Endothelial cell of hepatic sinusoid (primary cell): Measurements from ENCODE around the gene ARSI.

ENCODE experiments used
- in situ Hi-C: cut with HindIII; loops from 2 replicates; pipeline ENCODE4 v1.10.0; 2017; ENCODE audit warnings: low sequenced_read_pairs

Gene ARSI

DNA sequence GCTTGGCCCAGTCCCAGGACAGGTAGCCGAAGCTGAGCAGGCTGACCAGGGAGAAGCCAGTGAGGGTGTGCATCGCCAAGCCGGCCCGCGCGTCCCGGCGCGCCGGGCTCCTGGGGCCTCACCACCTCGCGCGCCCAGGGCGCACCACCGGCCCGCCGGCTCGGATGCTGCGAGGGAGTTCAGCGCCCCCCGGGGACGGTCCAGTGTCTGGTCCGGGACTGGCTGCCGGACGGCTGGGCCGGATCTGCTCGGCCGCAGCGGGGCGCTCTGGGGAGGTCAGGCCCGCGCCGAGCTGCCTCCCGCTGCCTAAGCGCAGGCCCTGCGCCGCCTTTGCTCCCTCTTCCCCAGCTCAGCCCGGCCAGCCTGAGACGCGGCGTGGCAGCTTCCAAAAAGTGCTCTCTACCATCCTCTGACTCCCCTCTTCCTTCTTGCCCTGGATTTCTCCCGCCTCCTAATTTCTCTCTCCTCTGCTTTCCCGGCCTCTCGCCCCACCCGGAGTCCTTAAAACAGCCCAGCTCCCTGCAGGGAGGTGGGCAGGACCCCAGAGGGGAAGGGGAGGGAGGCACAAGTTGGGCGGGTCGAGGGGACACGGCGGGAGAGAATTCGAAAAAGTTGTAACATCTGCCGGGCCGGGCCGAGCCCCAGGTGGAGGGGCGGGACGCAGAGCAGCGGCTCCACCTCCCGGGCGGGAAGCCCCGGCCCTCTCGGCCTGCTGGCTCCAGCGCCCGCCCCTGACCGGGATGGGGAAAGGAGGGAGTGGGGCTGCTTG, at the start of gene ARSI:
Gene ARSI (minus strand): TSS at position 605 of the 769 bp plus-strand sequence. CDS start 532 bp downstream, at position 73.
- in situ Hi-C loops = no loop called here

DNA sequence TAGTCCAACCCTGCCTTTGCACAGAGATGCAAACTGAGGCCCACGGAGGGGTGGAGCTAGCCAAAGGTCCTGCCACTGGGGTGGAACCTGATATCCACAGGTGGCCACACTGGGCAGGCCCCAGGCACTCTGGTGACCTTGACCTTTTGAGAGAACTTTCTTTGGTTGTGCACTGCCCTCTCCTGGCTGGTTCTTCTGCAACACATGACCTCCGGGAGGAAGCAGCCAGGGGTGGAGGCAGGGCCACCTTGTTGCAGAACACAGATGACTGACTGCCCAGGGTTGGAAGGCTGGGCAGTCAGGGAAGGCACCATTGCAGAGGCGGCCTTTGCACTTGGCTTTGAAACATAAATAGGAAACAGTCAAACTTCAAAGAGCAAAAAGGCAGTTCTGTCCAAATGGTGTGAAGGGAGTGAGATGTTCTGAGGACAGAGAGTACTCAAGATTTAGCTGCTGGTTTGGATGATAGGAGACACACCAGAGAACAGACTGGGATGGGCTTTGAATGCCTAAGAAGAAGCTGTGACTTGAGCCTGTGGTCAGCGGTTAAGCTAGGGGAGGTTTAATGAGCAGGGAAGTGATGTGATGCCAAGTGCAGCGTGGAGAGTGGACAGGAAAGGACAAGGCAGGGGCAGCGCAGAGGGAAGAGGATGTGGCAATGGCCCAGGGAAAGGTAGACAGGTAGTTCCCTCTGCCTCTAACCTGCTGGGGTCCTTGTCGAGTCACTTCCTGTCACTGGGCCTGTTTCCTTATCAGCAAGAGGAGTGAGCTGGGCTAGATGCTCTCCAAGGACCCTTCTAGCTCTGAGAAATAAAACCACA, 48.0 kb upstream of the ARSI start:
- in situ Hi-C loops = no loop called here

DNA sequence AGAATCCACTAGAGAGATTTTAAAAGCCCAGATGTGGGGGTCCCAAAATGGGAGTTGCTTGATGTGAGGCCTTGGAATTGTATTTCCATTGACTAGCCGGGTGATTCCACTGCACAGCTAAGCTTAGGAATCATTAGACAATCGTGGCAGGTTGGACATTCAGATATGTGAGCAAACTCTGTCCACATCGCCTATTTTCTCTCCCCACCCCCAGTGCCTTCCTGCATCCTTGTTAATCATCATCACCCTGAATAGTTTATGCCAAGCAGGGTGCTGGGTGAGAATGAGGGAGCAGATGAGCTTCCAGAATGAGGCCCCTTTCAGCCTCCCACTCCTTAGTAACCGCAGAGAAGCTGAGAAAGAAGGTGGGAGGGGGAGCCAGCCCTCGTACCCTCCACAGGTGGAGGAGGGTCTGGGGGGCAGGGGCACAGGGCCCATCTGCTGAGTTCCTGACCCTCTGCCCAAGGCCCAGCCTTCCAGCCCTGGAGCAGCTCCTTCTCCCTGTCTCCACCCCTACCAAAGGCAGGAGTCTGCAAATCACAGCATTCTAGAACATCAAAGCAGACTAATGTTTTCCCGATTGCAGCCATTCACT, 47.1 kb upstream of the ARSI start:
- in situ Hi-C loops = no loop called here

DNA sequence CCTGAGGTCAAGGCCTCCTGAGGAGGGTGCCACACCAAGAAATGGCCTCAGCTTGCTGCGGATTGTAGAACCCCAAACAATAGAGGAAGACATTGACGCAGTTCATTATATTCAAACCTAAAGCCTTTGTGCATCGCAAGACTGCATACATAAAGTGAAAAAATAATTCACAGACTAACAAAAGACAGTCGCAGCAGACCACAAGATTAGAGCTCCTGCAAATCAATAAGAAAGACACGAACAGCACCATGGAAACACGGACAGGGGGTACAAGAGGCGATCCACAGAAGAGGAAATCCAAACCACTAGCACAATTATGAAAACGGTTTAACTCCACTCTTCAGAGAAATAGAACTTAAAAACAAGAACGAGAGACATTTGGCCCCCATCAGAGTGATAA, 44.7 kb upstream of the ARSI start:
- in situ Hi-C loops = no loop called here

DNA sequence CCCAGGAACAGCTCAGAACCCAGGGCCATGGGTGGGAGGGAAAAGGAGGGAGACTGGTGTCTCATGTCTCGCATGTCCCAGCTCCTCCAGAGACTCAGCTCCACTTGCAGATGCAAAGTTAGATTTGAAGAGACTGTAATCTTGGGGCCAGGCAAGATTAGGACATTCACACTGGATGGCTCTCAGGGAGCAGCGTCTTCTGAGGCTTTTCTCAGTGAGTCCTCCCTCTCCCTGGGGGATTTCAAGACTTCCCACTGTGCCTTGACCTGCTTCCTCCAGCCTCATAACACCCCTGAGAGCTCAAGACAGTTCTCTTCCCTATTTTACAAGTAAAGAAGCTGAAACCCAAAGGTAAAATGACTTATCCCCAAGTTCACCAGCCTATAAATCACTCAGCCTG, 44.3 kb upstream of the ARSI start:
- in situ Hi-C loops = no loop called here

DNA sequence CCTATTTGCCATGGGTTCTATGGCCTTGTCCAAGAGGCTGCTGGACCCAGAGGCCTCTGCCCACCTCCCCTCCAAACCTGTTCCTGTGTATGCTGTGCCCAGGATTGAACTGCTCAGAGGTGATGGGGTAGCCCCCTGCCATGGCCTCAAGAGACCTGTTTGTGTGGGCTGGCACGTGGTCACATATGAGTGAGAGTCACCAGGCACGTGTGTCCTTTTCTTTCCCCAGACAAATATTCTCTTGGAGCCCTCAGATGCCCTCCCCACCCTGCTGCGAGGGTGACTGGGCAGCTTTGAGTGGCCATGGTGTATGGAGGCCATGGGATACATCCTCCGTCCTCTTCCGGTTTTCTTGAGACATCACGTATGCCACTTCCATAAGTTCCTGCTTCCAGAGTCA, 43.9 kb upstream of the ARSI start:
- in situ Hi-C loops = no loop called here

DNA sequence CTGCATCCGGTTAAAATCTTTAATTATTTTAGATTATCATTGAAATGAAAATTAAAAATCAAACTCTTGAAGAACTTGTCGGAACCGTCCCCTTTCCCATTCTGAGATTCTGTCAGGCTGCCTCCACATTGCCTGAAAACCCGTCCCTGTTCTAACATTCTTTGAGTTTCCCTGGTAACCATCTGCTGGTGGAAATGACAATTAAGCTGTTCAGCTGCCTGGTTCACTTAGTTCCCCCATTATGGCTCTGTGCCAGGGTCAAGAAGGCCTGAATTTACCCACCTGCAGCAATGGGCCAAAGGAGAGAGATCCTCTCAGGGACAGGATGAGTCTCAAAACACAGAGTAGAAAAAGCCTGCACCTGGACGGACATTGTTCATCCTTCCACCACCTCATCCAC, 43.0 kb upstream of the ARSI start:
- in situ Hi-C loops = no loop called here

DNA sequence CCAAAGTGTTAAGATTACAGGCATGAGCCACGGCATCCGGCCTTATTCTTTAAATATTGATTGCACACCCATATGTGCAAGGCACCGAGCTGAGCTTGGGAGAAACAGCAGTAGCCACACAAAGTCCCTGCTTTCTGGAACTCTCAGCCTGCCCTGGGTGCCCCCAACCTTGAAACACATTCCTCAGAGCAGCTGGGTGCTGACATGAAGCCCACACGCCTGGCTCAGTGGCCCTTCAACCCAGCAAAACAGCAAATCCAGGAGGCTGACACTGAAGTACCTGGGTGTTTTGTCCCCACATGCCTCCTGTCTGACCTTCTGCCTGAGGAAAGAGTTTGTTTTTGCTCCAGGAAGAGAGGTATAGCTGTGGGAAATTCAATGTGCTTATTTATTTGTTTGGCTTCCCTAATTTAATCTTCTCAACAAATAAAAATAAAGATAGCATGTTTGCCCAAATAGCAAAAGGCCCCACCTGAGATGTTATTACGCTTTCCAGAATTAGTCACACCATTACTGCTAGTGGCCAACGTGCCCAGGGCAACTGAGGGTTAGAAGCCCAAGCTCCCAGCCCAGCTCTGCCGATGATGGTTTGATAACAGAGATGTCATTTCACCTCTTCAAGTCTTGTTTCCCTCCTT, 41.4 kb upstream of the ARSI start:
- in situ Hi-C loops = loop anchor here (5.0 kb wide), 1 partner anchor 72 kb away; no protein-coding TSS in a partner anchor

DNA sequence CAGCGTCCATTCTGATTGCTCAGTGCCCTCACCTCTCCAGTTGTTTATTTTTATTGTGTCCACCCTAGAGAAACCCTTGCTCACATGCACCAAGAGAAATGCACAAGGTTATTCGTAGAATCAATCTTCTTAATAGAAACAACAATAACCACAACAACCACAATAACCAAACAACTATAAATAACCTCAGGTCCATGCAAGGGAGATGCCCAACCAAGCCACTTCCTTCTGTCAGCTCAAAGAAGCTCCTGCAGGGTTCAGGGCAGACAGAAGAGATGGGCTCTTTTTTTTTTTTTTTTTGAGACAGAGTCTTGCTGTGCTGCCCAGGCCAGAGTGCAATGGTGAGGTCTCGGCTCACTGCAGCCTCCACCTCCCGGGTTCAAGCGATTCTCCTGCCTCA, 39.9 kb upstream of the ARSI start:
- in situ Hi-C loops = loop anchor here (5.0 kb wide), 1 partner anchor 70 kb away; no protein-coding TSS in a partner anchor

DNA sequence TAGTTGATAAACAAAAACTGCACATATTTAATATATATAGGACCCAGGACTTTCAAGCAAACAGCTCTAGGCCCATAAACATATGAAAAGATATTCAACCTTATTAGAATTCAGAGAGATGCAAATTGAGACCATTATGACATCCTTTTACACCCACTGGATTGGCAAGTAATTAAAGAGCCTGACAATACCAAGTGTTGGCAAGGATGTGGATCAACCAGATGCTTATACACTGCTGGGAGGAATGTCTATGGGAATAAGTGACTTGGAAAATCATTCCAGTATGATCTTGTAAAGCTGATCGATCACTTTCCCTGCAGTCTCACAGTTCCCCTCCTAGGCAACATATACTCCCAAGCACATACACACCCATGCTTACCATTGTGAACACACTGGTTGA, 39.3 kb upstream of the ARSI start:
- in situ Hi-C loops = loop anchor here (5.0 kb wide), 1 partner anchor 70 kb away; no protein-coding TSS in a partner anchor

DNA sequence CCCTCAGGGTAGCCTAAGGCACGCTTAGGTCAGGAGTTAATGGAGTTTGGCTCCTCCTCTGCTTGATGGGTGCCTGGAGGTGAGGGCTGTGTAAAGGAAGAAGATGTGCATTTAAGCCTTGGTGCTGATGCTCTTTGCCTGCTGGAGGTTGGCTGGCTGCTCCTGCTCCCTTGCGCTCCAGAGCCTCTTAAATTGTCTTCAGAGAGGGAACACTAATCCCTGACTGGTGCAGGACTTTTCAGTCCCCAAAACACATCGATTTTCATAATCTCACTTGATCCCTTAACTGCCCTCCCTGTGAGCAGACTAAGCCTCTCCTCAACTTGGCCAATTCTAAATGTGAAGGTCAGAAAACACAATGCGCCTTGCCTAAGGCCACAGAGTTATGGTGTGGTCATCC, 38.6 kb upstream of the ARSI start:
- in situ Hi-C loops = loop anchor here (5.0 kb wide), 1 partner anchor 69 kb away; no protein-coding TSS in a partner anchor

DNA sequence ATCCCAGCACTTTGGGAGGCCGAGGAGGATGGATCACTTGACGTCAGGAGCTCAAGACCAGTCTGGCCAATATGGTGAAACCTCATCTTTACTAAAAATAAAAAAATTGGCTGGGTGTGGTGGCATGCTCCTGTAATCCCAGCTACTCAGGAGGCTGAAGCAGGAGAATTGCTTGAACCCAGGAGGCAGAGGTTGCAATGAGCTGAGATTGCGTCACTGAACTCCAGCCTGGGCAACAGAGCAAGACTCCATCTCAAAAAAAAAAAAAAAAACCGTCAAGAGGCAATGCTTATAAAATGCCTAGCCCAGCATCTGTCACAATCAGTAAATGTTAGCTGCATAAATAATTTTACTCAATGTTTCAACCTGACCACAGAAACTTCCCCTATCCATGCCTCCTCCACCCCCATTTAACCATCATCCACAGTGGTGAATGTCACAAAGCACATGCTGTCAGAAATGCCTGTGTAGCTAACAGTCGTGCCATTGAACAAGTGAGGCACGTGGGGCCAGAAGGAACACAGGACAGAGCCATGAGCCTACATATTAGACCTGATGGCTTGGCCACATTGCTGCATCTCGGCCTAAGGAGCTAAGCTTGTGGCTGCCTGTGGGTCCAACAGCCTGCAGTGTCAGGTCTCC, 38.0 kb upstream of the ARSI start:
- in situ Hi-C loops = loop anchor here (5.0 kb wide), 1 partner anchor 68 kb away; no protein-coding TSS in a partner anchor

DNA sequence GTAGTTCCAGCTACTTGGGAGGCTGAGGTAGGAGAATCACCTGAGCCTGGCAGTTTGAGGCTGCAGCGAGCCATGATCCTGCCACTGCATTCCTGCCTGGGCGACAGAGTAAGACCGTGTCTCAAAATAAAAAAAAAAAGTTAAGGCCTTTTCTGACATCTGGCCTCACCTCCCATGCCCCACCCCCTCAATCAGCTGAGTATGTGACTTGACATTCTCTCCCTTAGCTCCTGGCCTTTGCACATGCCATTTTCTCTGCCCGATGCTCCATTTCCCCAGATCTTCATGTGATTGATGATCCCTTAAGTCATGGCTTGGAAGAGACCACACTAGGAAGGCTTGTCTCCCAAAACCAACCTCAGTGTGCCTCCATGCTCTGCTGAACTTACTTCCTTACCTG, 37.1 kb upstream of the ARSI start:
- in situ Hi-C loops = loop anchor here (5.0 kb wide), 1 partner anchor 68 kb away; no protein-coding TSS in a partner anchor

DNA sequence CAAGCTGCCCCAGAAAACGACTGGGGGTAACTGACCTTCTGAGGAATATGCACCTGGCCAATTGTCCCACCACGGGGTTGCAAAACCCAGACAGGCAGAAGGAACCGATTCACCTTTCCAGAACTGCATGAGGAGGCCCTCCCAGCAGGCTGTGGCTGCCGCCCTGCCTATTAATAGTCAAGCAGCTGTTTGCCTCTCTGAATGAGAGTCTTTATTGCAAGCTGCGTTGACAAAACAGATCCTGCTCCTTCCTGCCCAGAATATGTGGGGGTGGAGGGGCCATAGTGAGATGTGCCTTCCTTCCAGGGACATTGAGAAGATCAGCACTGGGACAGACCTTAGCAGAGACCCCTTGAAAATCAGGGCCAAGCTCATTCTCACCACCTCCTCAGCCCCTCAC, 36.5 kb upstream of the ARSI start:
- in situ Hi-C loops = no loop called here

DNA sequence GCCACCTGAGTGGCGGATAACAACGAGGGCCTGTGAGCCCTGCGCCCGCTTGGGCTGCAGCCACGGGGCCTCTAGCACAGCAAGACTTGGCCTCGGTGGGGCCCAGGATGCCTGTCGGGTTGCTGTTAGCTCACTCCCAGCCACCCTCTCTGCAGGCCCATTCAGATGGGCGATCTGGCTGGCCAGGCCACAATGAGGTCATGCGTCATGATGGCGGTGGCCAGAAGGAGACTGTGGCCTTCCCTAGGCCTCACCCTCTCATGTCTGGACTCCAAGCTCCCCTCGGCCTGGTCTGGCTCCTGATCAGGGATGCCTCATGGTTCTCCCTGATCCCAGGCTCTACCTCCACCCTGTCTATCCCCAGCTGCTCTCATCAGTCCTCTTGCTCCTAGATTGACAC, 35.8 kb upstream of the ARSI start:
- in situ Hi-C loops = no loop called here

DNA sequence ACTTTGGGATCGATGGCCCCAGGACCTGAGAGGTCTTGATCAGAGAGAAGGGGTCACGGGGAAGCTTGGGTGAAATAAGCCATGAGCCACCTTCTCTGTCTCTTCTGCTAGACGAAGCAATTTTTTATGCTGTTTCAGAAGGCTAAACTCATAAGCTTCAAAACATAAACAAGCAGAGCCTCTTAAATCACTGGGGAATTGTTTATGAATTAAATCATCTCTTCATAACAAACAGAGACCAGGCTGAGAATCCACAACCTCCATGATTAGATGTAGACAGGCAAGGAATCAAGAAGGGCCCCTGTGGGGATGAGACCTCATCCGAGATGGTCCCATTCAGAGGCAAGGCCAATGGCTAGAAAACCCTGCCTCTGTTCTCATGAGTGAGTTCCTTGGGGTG, 33.1 kb upstream of the ARSI start:
- in situ Hi-C loops = no loop called here

DNA sequence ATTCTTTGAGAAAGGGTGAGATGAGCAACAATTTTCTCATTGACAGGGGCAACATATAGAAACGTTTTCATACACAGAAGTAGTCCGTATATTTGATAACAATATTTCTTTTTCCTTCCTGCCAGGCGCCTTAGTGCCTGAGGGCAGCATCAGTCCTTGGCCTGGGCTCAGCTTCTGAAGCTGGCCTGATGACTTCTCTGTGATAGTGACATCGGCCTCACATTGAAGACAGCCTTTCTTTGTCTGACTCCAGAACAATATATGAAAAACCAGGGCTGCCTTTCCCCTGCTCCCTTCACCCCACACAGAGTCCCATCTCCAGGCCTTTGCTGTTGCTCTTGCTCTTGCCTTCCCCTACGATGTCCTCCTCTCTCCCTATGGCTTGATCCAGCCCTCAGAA, 30.7 kb upstream of the ARSI start:
- in situ Hi-C loops = no loop called here

DNA sequence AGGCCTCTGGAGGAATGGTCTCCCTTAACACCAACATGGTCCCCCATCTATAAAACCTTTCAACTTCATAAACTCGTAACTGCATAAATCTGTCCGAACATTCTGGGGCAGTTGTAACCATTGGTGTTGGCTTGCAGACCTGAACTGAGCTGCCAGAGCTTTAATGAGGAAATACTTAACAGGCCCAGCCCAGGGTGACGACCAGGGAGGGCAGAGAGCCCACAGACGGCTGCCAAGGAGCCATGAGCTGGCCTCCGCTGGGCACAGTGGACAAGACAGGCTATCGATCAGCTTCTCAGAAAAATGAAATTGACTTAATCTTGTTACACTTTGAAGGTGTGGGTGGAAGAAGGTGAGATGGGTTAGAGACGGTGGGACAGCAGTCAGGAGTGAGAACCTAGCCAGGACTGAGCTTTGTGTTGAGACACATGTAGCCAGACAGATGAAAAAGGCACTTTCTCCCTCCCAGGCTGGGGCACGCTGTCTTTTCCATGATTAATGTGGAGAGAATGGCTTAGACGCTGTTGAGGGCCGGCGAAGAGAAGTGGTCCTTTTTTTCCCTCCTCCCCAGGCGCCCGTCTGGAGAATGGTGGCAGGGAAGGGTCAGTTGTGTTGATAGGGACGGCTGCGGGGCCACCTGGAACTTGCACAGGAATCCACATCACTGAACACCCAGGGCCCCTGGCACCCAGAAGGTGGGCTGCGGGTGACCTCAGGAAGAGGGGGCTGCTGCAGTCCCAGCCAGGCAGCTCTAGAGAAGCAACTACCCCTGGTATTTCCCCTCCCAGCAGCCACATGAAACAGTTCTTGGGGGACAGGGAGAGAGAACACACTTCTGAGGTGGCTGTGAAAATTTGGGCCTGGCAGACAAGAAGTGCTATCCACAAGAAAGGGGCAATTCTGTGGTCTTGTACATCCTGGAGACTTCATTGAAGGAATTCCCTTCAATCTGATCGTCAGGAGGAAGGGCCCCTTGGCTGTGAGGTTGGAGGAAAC, 27.5 kb upstream of the ARSI start:
- in situ Hi-C loops = no loop called here

DNA sequence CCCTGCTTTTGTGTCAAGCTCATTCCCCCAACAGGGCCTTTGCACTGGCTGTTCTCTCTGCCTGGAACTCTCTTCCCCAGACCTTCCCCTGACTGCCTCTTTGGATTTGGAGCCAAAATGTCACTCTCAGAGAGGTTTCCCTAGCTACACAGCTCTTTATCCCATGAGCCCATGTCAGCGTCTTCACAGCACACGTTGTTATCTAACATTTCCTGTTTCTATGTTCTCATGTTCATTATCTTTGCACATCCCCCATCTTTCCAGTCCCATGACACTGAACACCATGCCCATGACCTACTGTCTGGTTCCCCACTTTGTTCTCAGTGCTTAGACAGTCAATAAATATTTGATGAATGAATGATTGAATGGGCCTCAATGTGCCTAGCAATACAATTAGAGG, 26.3 kb upstream of the ARSI start:
- in situ Hi-C loops = no loop called here
